HG02970 (cell line): ENCODE data around the gene HELZ2.
"Not testable (repeated sequence)": the region's sequence is repeated elsewhere in the genome, so short reads cannot be mapped to it uniquely, and the experiment has no call there.

Experiments used
- ATAC-seq: cut with Tn5 transposase; IDR thresholded peaks from one replicate; pipeline ENCODE4 v1.9.1; 2021; ENCODE audit warnings: mild to moderate bottlenecking, moderate library complexity, moderate number of reproducible peaks; ENCODE audit not compliant: unreplicated experiment, low FRiP score

Gene HELZ2, protein sequence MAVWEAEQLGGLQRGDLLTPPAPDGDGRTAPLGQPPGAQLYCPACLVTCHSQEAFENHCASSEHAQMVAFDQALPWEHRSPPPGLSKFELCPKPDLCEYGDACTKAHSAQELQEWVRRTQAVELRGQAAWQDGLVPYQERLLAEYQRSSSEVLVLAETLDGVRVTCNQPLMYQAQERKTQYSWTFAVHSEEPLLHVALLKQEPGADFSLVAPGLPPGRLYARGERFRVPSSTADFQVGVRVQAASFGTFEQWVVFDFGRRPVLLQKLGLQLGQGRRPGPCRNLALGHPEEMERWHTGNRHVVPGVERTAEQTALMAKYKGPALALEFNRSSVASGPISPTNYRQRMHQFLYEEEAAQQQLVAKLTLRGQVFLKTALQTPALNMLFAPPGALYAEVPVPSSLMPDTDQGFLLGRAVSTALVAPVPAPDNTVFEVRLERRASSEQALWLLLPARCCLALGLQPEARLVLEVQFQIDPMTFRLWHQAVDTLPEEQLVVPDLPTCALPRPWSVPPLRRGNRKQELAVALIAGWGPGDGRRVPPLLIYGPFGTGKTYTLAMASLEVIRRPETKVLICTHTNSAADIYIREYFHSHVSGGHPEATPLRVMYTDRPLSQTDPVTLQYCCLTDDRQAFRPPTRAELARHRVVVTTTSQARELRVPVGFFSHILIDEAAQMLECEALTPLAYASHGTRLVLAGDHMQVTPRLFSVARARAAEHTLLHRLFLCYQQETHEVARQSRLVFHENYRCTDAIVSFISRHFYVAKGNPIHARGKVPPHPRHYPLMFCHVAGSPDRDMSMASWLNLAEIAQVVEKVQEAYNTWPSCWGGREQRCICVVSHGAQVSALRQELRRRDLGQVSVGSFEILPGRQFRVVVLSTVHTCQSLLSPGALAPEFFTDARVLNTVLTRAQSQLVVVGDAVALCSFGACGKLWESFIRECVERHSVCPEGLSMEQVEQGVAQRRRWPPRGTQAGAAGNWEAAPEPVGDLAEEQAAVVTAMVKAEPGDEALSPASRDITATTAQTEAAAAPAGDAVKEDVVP (N-terminal part only)

DNA sequence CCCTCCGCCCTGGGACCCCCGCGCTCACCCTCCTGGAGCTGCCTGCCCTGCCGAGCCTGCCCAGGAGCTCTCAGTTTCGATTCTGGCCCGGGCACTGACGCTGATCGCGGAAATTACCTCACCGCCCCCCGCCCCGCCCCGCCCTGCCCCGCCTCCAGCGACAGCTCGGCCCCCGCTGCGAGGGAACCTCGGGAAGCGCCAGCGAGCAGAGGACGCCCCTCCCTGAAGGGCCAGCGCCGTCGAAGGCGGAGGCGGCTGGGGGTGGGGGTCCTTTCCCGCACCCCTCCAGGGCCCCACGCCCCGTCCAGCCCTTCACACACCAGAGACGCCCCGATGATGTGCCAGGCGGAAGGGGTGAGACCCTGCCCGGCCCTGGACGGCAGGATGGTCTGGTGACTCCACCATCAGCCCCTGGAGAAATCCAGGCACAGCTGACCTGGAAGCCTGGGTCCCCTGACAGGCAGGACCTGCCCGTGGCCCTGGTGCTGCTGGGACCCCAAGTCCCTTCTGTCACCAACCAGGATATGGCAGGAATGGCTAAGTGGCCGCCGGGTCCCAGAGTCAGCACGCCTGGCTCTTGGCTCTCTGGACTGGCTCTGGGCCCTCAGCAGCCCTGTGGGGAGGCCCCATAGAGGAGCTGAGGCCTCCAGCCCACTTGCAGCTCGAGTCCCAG is at the start of gene HELZ2:
TSS of gene HELZ2 (minus strand) at position 84 of the 673 bp plus-strand sequence. CDS start 1,854 bp downstream, outside the sequence.
- no peak for ATAC-seq

- no peak for ATAC-seq
These were observed 48.7 kb upstream of the HELZ2 start for GRCh38 chr20:63622732-63623131.

DNA sequence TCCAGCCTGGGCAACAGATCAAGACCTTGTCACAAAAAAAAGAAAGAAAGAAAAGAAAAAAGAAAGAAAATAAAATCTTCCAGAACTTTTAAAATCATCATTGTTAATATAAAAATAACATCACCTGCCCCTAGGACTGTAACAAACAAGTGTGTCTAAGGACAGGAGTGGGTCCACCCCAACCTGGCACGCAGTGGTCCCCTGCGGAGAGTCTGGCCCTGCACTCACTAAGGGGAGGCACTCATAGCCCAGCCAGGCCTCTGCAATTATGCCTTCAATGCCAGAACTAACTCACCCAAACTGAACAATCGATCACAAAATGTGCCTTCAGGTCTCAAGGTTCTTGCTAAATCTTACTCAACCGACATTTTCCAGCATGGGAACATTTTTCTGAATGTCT is 48.1 kb upstream of the HELZ2 start:
- ATAC-seq: no peak

GRCh38 chr20:63620991-63621390 is 47.0 kb upstream of the HELZ2 start:
- ATAC-seq: no peak

GRCh38 chr20:63619505-63619904 is 45.5 kb upstream of the HELZ2 start:
- ATAC-seq: no peak

- ATAC-seq: no peak
These were observed 45.0 kb upstream of the HELZ2 start for GRCh38 chr20:63619086-63619485.

- no peak for ATAC-seq
These were observed 44.4 kb upstream of the HELZ2 start for GRCh38 chr20:63618291-63618980.

- no peak for ATAC-seq
These were observed 43.8 kb upstream of the HELZ2 start for GRCh38 chr20:63617876-63618265.

DNA sequence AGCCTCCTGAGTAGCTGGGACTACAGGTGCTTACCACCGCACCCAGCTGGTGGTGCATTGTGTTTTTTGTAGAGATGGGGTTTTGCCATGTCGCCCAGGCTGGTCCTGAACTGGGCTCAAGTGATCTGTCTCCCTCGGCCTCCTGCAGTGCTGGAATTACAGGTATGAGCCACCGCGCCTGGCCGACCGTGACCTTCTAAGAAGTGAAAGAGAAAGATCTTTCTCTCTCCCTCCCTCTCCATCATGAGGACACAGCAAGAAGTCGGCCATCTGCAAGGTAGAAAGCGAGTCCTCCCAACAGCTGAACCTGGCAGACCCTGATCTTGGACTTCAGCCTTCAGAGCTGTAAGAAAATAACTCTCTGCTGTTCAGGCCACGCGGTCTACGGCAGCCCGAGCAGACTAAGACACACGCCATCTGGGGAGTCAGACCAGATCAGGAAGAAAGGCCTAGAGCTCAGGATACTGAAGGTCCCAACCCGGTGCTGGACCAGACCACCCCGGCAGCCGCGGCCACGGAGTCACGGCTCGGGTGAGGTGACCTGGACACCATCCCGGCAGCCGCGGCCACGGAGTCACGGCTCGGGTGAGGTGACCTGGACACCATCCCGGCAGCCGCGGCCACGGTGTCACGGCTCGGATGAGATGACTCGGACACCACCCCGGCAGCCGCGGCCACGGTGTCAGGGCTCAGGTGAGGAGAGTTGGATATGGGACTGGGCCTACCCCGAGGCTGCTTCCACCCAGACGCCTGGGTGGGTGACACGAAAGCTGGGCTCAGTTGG is 43.2 kb upstream of the HELZ2 start:
- no peak for ATAC-seq

DNA sequence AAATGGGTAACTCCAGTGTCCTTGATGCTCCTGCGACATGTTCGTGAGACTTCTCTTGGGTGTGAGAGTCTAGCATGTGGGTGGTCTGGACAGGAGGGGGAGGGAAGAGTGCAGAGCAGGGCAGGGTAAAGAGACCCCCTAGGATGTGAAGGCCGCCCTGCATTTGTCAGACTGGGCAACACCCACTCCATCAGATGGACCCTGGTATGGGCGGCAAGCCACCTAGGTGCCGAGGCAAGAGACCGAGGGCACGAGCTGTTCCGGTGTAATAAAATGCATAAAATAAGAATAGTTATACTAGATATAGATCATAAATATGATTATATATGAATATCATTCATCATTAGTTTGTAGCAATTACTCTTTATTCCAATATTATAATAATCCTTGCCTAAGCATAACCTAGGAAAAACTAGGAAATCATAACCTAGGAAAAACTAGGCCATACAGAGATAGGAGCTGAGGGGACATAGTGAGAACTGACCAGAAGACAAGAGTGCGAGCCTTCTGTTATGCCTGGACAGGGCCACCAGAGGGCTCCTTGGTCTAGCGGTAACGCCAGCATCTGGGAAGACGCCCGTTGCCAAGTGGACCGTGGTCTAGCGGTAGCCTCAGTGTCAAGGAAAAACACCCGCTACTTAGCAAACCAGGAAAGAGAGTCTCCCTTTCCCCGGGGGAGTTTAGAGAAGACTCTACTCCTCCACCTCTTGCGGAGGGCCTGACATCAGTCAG is 40.0 kb upstream of the HELZ2 start:
- not testable (repeated sequence) for ATAC-seq

DNA sequence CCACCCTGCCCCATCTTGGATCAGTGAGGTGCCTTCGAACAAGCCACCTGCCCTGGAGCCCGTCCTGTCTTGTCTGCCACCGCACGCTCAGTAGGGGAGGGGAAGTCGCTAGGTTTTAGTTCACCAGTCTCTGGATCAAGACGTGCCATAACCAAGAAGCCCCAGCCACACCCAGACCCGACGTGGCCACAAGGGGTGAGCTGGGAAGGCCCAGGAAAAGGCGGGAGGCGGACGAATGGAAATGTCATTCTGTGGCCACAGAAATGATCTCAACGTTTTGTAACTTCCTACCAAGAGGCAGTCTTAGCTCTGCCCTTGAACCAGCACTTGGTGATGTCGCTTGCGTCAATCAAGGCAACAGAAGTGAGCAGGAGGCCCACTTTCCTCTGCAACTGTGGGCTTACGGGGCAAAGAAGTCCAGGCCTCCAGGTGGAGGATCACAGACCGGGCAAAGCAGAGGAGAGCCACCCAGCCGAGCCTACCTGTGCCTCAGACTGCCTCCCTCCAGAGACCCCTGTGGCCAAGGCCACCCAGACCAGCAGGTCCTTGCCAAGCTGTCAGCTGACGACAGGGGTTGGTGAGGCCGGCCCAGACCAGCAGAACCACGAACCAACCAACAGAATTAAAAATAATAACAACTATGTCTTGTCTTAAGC is 38.4 kb upstream of the HELZ2 start:
- ATAC-seq: no peak

- no peak for ATAC-seq
These were observed 37.6 kb upstream of the HELZ2 start for GRCh38 chr20:63611646-63612045.

DNA sequence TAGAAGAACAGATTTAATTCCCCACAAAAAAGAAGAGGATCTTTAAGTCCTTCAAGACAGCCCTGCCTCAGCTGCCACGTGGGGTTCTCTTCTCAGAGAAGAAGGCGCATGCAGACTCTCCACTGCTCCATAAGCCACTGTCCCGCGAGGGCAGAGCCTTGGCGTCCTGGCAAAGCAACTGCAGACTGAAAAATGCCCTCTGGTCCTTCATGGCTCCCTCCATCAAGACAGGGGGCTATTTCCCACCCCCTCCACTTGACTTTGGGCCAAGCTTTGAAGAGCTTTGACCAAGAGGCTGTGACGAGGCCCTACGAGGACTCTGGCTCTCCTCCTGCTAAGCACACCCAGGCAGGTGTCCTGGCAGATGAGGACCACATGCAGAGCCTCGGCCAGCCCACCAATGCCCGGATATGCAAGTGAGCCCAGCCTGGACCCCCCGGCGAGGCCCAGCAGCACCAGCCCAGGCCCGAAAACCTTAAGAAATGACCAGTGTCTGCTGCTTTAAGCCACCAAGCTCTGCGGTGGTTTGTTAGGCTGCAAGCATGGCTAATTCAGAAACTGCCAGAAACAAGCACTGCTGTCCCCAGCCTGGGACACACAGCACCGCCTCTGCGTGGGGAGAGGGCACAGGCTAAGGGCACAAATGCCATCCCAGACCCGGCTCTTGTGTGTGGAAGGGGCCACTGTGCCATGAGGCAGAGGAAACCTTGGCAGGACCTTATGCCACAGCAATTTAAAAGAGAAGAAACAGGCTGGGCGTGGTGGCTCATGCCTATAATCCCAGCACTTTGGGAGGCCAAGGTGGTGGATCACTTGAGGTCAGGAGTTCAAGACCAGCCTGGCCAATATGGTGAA is 36.8 kb upstream of the HELZ2 start:
- ATAC-seq: no peak

DNA sequence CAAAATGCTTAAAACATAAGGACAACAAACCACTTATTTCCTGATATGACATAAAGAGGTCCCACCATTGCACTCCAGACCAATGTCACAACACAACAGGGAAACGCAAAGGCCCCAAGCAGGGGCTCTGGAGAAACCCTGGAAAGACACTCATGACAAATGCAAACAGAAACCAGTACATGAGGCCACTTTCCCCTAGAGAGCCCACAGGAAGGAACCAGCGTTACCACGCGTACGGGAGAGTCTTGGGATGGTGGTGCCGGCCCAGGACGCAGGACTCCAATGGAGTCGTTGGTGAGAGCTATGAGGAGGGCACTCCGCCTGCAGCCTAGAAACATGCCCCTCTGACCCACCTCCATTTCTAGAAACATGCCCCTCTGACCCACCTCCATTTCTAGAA is 32.6 kb upstream of the HELZ2 start:
- no peak for ATAC-seq

DNA sequence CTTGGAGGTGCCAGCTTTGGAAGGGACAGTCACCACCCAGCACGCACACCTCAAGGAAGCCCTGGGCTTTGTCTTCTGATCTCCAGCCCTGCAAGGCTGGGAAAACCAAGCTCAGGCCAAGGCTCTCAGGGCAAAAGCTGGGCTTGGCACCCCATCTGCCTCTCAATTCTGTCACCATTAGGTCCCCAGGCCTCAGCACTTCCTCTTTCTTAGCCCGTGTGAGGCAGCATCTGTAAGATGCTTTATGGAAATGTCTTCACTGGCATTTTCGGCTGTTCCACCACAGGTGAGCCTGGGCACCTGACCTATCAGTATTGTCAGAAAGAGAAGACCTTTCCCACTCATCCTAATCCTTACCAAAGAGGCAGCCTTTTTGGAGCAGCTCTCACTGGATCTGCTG is 28.3 kb upstream of the HELZ2 start:
- ATAC-seq: no peak

DNA sequence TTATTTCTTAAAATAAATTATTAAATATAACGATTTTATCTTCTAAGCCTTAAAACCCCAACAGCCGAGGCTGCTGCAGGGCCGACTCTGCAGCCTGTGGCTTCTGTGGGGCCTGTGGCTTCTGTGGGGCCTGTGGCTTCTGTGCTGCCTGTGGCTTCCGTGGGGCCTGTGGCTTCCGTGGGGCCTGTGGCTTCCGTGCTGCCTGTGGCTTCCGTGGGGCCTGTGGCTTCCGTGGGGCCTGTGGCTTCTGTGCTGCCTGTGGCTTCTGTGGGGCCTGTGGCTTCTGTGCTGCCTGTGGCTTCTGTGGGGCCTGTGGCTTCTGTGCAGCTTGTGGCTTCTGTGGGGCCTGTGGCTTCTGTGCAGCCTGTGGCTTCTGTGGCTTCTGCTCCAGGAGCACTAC is 27.6 kb upstream of the HELZ2 start:
- not testable (repeated sequence) for ATAC-seq

DNA sequence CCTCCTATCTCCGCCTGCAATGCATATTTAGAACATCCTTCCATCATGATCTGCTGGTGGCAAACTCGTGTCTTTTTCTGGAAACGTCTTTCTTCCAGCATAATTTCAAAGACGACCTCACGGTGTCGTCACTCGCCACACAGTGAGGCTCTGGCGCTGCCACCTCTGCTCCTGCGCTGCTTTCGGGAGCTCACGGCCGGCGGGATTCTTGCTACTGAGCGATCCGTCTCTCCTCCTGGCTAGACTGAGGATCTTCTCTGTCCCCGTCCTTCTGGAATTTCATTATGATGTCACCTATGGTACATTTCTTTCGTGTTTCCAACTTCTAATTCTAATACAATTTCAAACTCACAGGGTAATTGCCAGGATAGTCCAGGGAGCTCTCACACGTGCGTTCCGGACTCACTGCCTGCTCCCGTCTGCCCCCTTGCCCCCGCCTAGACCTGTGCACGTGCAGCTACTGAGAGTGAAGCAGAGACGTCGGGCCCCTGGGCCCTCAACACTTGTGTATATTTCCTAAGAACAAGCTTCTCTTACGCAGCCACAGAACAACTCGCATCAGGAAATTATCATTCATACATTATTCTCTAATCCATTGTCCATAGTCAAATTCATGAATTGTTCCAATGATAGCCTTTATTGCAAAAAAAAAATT is 25.5 kb upstream of the HELZ2 start:
- ATAC-seq: no peak
